Measurements from ENCODE around the gene MZT2B. TPM values are rescaled to one million over a fixed set of nuclear protein-coding genes. Genes with fewer than 3 reads are reported as not detected.
"Not testable (repeated sequence)": the region's sequence is repeated elsewhere in the genome, so short reads cannot be mapped to it uniquely, and the experiment has no call there.

The MZT2B gene
- total and polyA plus RNA-seq, 2 of the 4 experiments (the other 2 are of a cell fraction) = 24.9 to 115 TPM

DNA sequence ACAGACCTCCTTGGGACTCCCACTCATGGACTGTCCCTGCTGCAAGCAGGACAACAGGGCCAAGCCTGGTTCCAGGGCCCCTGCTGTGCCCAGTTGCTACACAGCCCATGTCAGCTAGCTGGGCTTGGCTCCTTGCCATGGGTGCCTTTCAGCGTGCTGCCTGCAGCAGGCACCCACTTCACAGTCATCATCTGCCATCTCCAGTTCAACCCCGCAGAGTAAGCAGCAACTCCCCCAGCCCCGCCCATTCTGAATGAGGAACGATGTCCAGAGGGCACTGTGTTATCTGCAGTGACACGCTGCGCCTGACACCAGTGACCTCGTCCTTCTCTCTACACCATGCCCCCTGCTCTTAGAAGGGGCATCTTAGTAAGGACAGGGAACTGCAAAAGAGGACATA lies 20.5 kb downstream of the MZT2B start:
- H3K56ac ChIP-seq (ENCODE audit: extremely low read depth, insufficient read depth, low read length); H4K8ac ChIP-seq (ENCODE audit: low read depth in 2 of 2, low read length in 2 of 2); in situ Hi-C loops (cut with MboI; ENCODE audit: low sequenced_read_pairs); H4K91ac ChIP-seq (ENCODE audit: insufficient read depth, low read depth, low read length); H3K4me1 ChIP-seq (ENCODE audit: control insufficient read depth, insufficient read depth, low read length); H3K9me3 ChIP-seq (ENCODE audit: control insufficient read depth, insufficient read depth, low read length); H2BK20ac ChIP-seq (ENCODE audit: low read depth, low read length); H3K36me3 ChIP-seq (ENCODE audit: control insufficient read depth, insufficient read depth, low read length); H2AK9ac ChIP-seq (replicated peaks; ENCODE audit: low read depth, low read length, poor library complexity); H2AK5ac ChIP-seq (ENCODE audit: low read depth, low read length); H3K27ac ChIP-seq (ENCODE audit: insufficient read depth, low read length); H3K9me1 ChIP-seq (ENCODE audit: insufficient read depth, low read length); H3K9ac ChIP-seq (ENCODE audit: low read depth, low read length); H4K5ac ChIP-seq (ENCODE audit: low read depth, low read length); BruUV-seq (replicated peaks); H4K20me1 ChIP-seq (ENCODE audit: insufficient read depth, low read length); H3K4me2 ChIP-seq (ENCODE audit: low read depth, low read length); H2BK15ac ChIP-seq (ENCODE audit: low read depth, low read length); H3K18ac ChIP-seq (ENCODE audit: low read depth, low read length); H3K27me3 ChIP-seq (ENCODE audit: control insufficient read depth, insufficient read depth, low read length); CTCF ChIA-PET; H3K4me3 ChIP-seq (ENCODE audit: insufficient read depth, low read depth, low read length); H2BK5ac ChIP-seq (ENCODE audit: low read depth, low read length, poor library complexity, severe bottlenecking); H2AFZ ChIP-seq (replicated peaks; ENCODE audit: low read length, poor library complexity); POLR2A ChIA-PET (ENCODE audit: unreplicated experiment); H3K14ac ChIP-seq (replicated peaks; ENCODE audit: low read depth, low read length); H3K23ac ChIP-seq (ENCODE audit: low read depth, low read length); H2BK120ac ChIP-seq (ENCODE audit: low read depth, low read length); DNase-seq; H3K79me1 ChIP-seq (ENCODE audit: low read depth in 1 of 2, low read length in 2 of 2); intact Hi-C loops (cut with micrococcal nuclease); ATAC-seq (ENCODE audit: low read depth); dilution Hi-C loops (cut with HindIII; ENCODE audit: low sequenced_read_pairs, unreplicated experiment); H3K4ac ChIP-seq (ENCODE audit: low read depth, low read length): not testable (repeated sequence)
- WGBS, 2 experiments (ENCODE audit: extremely low coverage in 2 of 2, insufficient read length in 1 of 2) = no CpG with 5 or more reads among the region's 7 CpGs

DNA sequence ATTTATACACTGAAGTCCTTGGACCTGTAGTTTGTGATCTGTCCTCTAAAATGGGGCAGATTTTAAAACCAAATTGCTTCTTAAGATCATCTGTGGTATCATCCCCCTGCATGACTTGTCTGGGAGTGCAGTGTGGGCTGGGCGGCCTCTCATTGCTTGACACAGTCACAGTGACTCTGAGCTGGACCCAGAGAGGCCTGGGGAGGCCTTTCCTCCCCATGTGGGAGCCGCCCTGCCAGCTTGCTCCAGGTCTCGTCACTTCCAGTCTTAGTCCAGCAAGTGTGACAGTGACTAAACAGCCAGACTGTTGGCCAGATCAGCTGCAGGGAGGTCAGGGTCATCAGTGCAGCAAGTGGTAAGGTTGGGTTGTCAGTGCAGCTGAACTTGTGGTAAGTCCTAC lies 21.1 kb downstream of the MZT2B start:
- H3K36me3 ChIP-seq (ENCODE audit: control insufficient read depth, insufficient read depth, low read length); H3K4me2 ChIP-seq (ENCODE audit: low read depth, low read length); H2BK120ac ChIP-seq (ENCODE audit: low read depth, low read length); H4K5ac ChIP-seq (ENCODE audit: low read depth, low read length); H2BK20ac ChIP-seq (ENCODE audit: low read depth, low read length); H3K79me1 ChIP-seq (ENCODE audit: low read depth in 1 of 2, low read length in 2 of 2); H3K4me1 ChIP-seq (ENCODE audit: control insufficient read depth, insufficient read depth, low read length); H4K20me1 ChIP-seq (ENCODE audit: insufficient read depth, low read length); dilution Hi-C loops (cut with HindIII; ENCODE audit: low sequenced_read_pairs, unreplicated experiment); ATAC-seq (ENCODE audit: low read depth); H3K9me1 ChIP-seq (ENCODE audit: insufficient read depth, low read length); H2AK9ac ChIP-seq (replicated peaks; ENCODE audit: low read depth, low read length, poor library complexity); H3K14ac ChIP-seq (replicated peaks; ENCODE audit: low read depth, low read length); H4K91ac ChIP-seq (ENCODE audit: insufficient read depth, low read depth, low read length); H3K18ac ChIP-seq (ENCODE audit: low read depth, low read length); H3K4me3 ChIP-seq (ENCODE audit: insufficient read depth, low read depth, low read length); H3K9ac ChIP-seq (ENCODE audit: low read depth, low read length); H3K27ac ChIP-seq (ENCODE audit: insufficient read depth, low read length); BruUV-seq (replicated peaks); POLR2A ChIA-PET (ENCODE audit: unreplicated experiment); H3K9me3 ChIP-seq (ENCODE audit: control insufficient read depth, insufficient read depth, low read length); H3K56ac ChIP-seq (ENCODE audit: extremely low read depth, insufficient read depth, low read length); DNase-seq; H3K27me3 ChIP-seq (ENCODE audit: control insufficient read depth, insufficient read depth, low read length); CTCF ChIA-PET; H2BK15ac ChIP-seq (ENCODE audit: low read depth, low read length); H3K4ac ChIP-seq (ENCODE audit: low read depth, low read length); H4K8ac ChIP-seq (ENCODE audit: low read depth in 2 of 2, low read length in 2 of 2); H2AK5ac ChIP-seq (ENCODE audit: low read depth, low read length); H3K23ac ChIP-seq (ENCODE audit: low read depth, low read length); intact Hi-C loops (cut with micrococcal nuclease); in situ Hi-C loops (cut with MboI; ENCODE audit: low sequenced_read_pairs); H2BK5ac ChIP-seq (ENCODE audit: low read depth, low read length, poor library complexity, severe bottlenecking); H2AFZ ChIP-seq (replicated peaks; ENCODE audit: low read length, poor library complexity): not testable (repeated sequence)
- no CpG with 5 or more reads among the region's 3 CpGs for WGBS, 2 experiments (ENCODE audit: extremely low coverage in 2 of 2, insufficient read length in 1 of 2)

All from IMR-90 (cell line).